ENCODE measurements around the gene PRDM16.

The PRDM16 gene

GRCh38 chr1:3373700-3374405 lies 304.9 kb downstream of the PRDM16 start:
- TF ChIP-seq ZNF501 (tag by site-specific recombination; IDR thresholded peaks at IDR 0.05) (no peak), ZNF280C (tag by site-specific recombination; IDR thresholded peaks at IDR 0.05) (no peak), ZNF341 (tag by site-specific recombination; IDR thresholded peaks at IDR 0.05; ENCODE audit: low read depth) (no peak)
- Histone ChIP-seq H3K27ac (ENCODE audit: extremely low read depth, low read depth, low read length) (no peak overlapping the region), H3K4me3 (ENCODE audit: low read depth, low read length) (no peak overlapping the region), H3K9me3 (ENCODE audit: control insufficient read depth, insufficient read depth, low read depth, low read length) (no peaks in the 10 kb centered on the region), H3K36me3 (ENCODE audit: control insufficient read depth in 2 of 2, insufficient read depth in 1 of 2, low read length in 2 of 2) (no peaks in the 10 kb centered on the region), H3K4me1 (ENCODE audit: control insufficient read depth, insufficient read depth, low read length) (no peaks in the 10 kb centered on the region)
- CTCF ChIA-PET, result interaction anchor here (0.8 to 1.3 kb wide), 2 partner anchors 9 to 36 kb away, joined by 3 read pairs; no protein-coding TSS in a partner anchor
- POLR2A ChIA-PET, result no interaction called here

GRCh38 chr1:3375245-3375644 lies 306.2 kb downstream of the PRDM16 start:
- TF ChIP-seq ZNF560 (tag by site-specific recombination; IDR thresholded peaks at IDR 0.05; ENCODE audit: borderline replicate concordance), result no peak
- TF ChIP-seq ZIC2 (tag by site-specific recombination; IDR thresholded peaks at IDR 0.05), result peak; percentile 40; the same call in 1 of the 2 replicates
- no peaks in the 10 kb centered on the region for H3K9me3 ChIP-seq (ENCODE audit: control insufficient read depth, insufficient read depth, low read depth, low read length)
- ChIA-PET POLR2A (no interaction called here), CTCF (no interaction called here)
- H3K4me3 ChIP-seq (ENCODE audit: low read depth, low read length), result no peak overlapping the region
- no peaks in the 10 kb centered on the region; the same call in 1 of the 2 replicates for H3K4me1 ChIP-seq (ENCODE audit: control insufficient read depth, insufficient read depth, low read length)
- no peaks in the 10 kb centered on the region for H3K36me3 ChIP-seq (ENCODE audit: control insufficient read depth in 2 of 2, insufficient read depth in 1 of 2, low read length in 2 of 2)
- H3K27ac ChIP-seq (ENCODE audit: extremely low read depth, low read depth, low read length), result no peak overlapping the region

GRCh38 chr1:3377166-3377565 lies 308.2 kb downstream of the PRDM16 start:
- Histone ChIP-seq H3K4me3 (ENCODE audit: low read depth, low read length) (no peak overlapping the region), H3K36me3 (ENCODE audit: control insufficient read depth in 2 of 2, insufficient read depth in 1 of 2, low read length in 2 of 2) (no peaks in the 10 kb centered on the region), H3K4me1 (ENCODE audit: control insufficient read depth, insufficient read depth, low read length) (no peaks in the 10 kb centered on the region; the same call in 1 of the 2 replicates), H3K27ac (ENCODE audit: extremely low read depth, low read depth, low read length) (no peak overlapping the region), H3K9me3 (ENCODE audit: control insufficient read depth, insufficient read depth, low read depth, low read length) (no peaks in the 10 kb centered on the region)
- TF ChIP-seq ZNF24 (tag by site-specific recombination; IDR thresholded peaks at IDR 0.05) (no peak), ZNF423 (tag by site-specific recombination; IDR thresholded peaks at IDR 0.05) (no peak), ZSCAN30 (tag by site-specific recombination; IDR thresholded peaks at IDR 0.05) (no peak), ZNF2 (tag by site-specific recombination; IDR thresholded peaks at IDR 0.05) (no peak), ZNF214 (tag by site-specific recombination; IDR thresholded peaks at IDR 0.05; ENCODE audit: borderline replicate concordance) (no peak), HIC1 (tag by site-specific recombination; IDR thresholded peaks at IDR 0.05) (no peak), ZNF324 (tag by site-specific recombination; IDR thresholded peaks at IDR 0.05) (no peak), ZNF133 (tag by site-specific recombination; IDR thresholded peaks at IDR 0.05) (no peak), SP3 (tag by site-specific recombination; IDR thresholded peaks at IDR 0.05) (no peak), ZNF837 (tag by site-specific recombination; IDR thresholded peaks at IDR 0.05) (no peak), ZFP41 (tag by site-specific recombination; IDR thresholded peaks at IDR 0.05; ENCODE audit: borderline replicate concordance) (no peak), ZBTB20 (tag by site-specific recombination; IDR thresholded peaks at IDR 0.05) (no peak), ZNF514 (tag by site-specific recombination; IDR thresholded peaks at IDR 0.05) (no peak), ZBTB8A (tag by site-specific recombination; IDR thresholded peaks at IDR 0.05) (no peak)
- ChIA-PET POLR2A (no interaction called here), CTCF (no interaction called here)
